GM19324 (cell line): ENCODE results near the gene MX2.
"Not testable (repeated sequence)": the region's sequence is repeated elsewhere in the genome, so short reads cannot be mapped to it uniquely, and the experiment has no call there.

Experiments used
- ATAC-seq: cut with Tn5 transposase; IDR thresholded peaks from one replicate; pipeline ENCODE4 v1.9.1; 2021; ENCODE audit warnings: mild to moderate bottlenecking, moderate library complexity; ENCODE audit not compliant: unreplicated experiment, low FRiP score

MX2 gene

GRCh38 chr21:41361786-41362604, at the start of gene MX2:
Gene MX2 (plus strand): TSS chr21:41362027. CDS start chr21:41376907, 14,880 bp downstream.
- peak; percentile 57 for ATAC-seq

GRCh38 chr21:41313285-41314164, 48.3 kb upstream of the MX2 start:
- not testable (repeated sequence) for ATAC-seq

- ATAC-seq = no peak
Observed at GRCh38 chr21:41315726-41316125, 46.1 kb upstream of the MX2 start.

GRCh38 chr21:41316200-41317062, 45.4 kb upstream of the MX2 start, which contains the start of gene FAM3B:
Gene FAM3B (plus strand): TSS chr21:41316801. CDS start chr21:41316880, 79 bp downstream.
- ATAC-seq = no peak

GRCh38 chr21:41317063-41317392, 44.8 kb upstream of the MX2 start:
- no peak for ATAC-seq

GRCh38 chr21:41317458-41317857, 44.4 kb upstream of the MX2 start:
- no peak for ATAC-seq

- no peak for ATAC-seq
Observed at GRCh38 chr21:41318218-41318617, 43.6 kb upstream of the MX2 start.

GRCh38 chr21:41319273-41319672, 42.6 kb upstream of the MX2 start:
- no peak for ATAC-seq

- ATAC-seq = no peak
Observed at GRCh38 chr21:41321211-41321907, 40.5 kb upstream of the MX2 start.

- no peak for ATAC-seq
Observed at GRCh38 chr21:41321908-41322495, 39.8 kb upstream of the MX2 start.

- ATAC-seq = no peak
Observed at GRCh38 chr21:41322496-41323382, 39.1 kb upstream of the MX2 start.

- ATAC-seq = no peak
Observed at GRCh38 chr21:41325138-41325912, 36.5 kb upstream of the MX2 start.

- ATAC-seq = no peak
Observed at GRCh38 chr21:41326414-41327080, 35.3 kb upstream of the MX2 start.

- no peak for ATAC-seq
Observed at GRCh38 chr21:41327753-41328152, 34.1 kb upstream of the MX2 start.

GRCh38 chr21:41328660-41329607, 32.9 kb upstream of the MX2 start:
- ATAC-seq = no peak

- no peak for ATAC-seq
Observed at GRCh38 chr21:41333752-41334151, 28.1 kb upstream of the MX2 start.
